H1 (cell line): ENCODE results near the gene MDK. TPM values are rescaled to one million over a fixed set of nuclear protein-coding genes. Genes with fewer than 3 reads are reported as not detected.
A peak's percentile ranks its signal among the peaks of the same experiment; 100 is the strongest.

Source experiments
- CTCF ChIA-PET: fragments of 300-600 bp; sonication (Branson Sonifier 250); formaldehyde crosslinking; loops from one replicate; lab custom pipeline; 2021; ENCODE audit not compliant: partially characterized antibody; lab: Charles Lee
- POLR2A ChIA-PET: fragments of 300-600 bp; sonication (Branson Sonifier 250); formaldehyde crosslinking; loops from one replicate; lab custom pipeline; 2021; ENCODE audit warnings: inconsistent platforms; ENCODE audit not compliant: partially characterized antibody; lab: Charles Lee
- DNase-seq, 2 experiments: peaks; one replicate each; pipeline versions ENCODE4 v3.0.0 to v3.0.0-alpha.2; 2010 to 2022; ENCODE audit warnings: low spot score in 2 of 2, low read depth in 1 of 2, mixed read lengths in 1 of 2
- FAIRE-seq: peaks from 2 replicates; lab custom pipeline; 2011; peaks lifted over from hg19 to GRCh38; lab: Jason Lieb, UNC
- H2AFZ ChIP-seq: 2 replicates; pipeline ENCODE4 v1.8.1; 2012; ENCODE audit warnings: low read length, inconsistent platforms
- H2AK5ac ChIP-seq: 2 replicates; pipeline ENCODE4 v1.6.1; 2013; ENCODE audit warnings: low read depth, low read length
- H2BK120ac ChIP-seq: replicated peaks from 2 replicates; pipeline ENCODE3; 2013; ENCODE audit warnings: low read depth, low read length, inconsistent platforms
- H2BK12ac ChIP-seq: 2 replicates; pipeline ENCODE4 v1.6.1; 2013; ENCODE audit warnings: low read depth, low read length
- H2BK15ac ChIP-seq: 2 replicates; pipeline ENCODE4 v1.6.1; 2013; ENCODE audit warnings: low read length
- H2BK20ac ChIP-seq: 2 replicates; pipeline ENCODE4 v1.6.1; 2013; ENCODE audit warnings: low read length
- H2BK5ac ChIP-seq: 2 replicates; pipeline ENCODE4 v1.6.1; 2013; ENCODE audit warnings: low read depth, low read length
- H3K14ac ChIP-seq: 2 replicates; pipeline ENCODE4 v1.6.1; 2013; ENCODE audit warnings: inconsistent platforms; ENCODE audit not compliant: insufficient read length
- H3K18ac ChIP-seq: 2 replicates; pipeline ENCODE4 v1.6.1; 2013; ENCODE audit warnings: low read length; ENCODE audit errors: extremely low read depth
- H3K23ac ChIP-seq: 2 replicates; pipeline ENCODE4 v1.6.1; 2013; ENCODE audit warnings: inconsistent platforms; ENCODE audit not compliant: insufficient read length
- H3K23me2 ChIP-seq: 2 replicates; pipeline ENCODE4 v1.6.1; 2013; ENCODE audit warnings: low read depth, low read length
- H3K27ac ChIP-seq: 2 replicates; pipeline ENCODE4 v1.6.1; 2011; ENCODE audit warnings: low read depth, low read length, inconsistent platforms
- H3K27me3 ChIP-seq, 4 experiments: replicated peaks in 1 of 4; 1 replicate in 1 of 4; 2 replicates in 3 of 4; pipeline versions ENCODE4 v1.6.1 to v1.8.1; 2011 to 2013; ENCODE audit warnings: low read length in 3 of 4, mild to moderate bottlenecking in 3 of 4, inconsistent platforms in 2 of 4, mixed read lengths in 2 of 4, moderate library complexity in 1 of 4; ENCODE audit not compliant: control insufficient read depth in 3 of 4, insufficient read depth in 3 of 4; ENCODE audit errors: extremely low read depth in 1 of 4
- H3K36me3 ChIP-seq, 4 experiments: 2 replicates each; pipeline versions ENCODE4 v1.6.1 to v1.8.1; 2011 to 2013; ENCODE audit warnings: mild to moderate bottlenecking in 4 of 4, low read length in 3 of 4, moderate library complexity in 2 of 4, control low read depth in 1 of 4, inconsistent platforms in 1 of 4; ENCODE audit not compliant: insufficient read depth in 4 of 4, control insufficient read depth in 2 of 4
- H3K4ac ChIP-seq: replicated peaks from 2 replicates; pipeline ENCODE3; 2013; ENCODE audit warnings: low read length, low read depth, mixed read lengths, inconsistent platforms; ENCODE audit not compliant: insufficient read length
- H3K4me1 ChIP-seq, 4 experiments: replicated peaks in 1 of 4; 1 replicate in 1 of 4; 2 replicates in 3 of 4; pipeline versions ENCODE4 v1.6.1 to v1.8.1; 2011 to 2013; ENCODE audit warnings: low read length in 3 of 4, inconsistent platforms in 2 of 4, mixed read lengths in 1 of 4; ENCODE audit not compliant: insufficient read depth in 4 of 4, control insufficient read depth in 3 of 4
- H3K4me2 ChIP-seq, 2 experiments: 2 replicates each; pipeline versions ENCODE4 v1.6.1 to v1.8.1; 2011 to 2013; ENCODE audit warnings: low read depth in 2 of 2, low read length in 2 of 2, control low read depth in 1 of 2, inconsistent platforms in 1 of 2, mild to moderate bottlenecking in 1 of 2; ENCODE audit not compliant: insufficient read depth in 1 of 2
- H3K4me3 ChIP-seq, 4 experiments: fragments of 200-600, 300-600 bp in 1 of 4; sonication (generic), shearing (Covaris generic), sonication (Bioruptor Twin) in 1 of 4; 2 replicates each; pipeline versions ENCODE4 v1.5.1 to v1.8.1; 2011 to 2016; ENCODE audit warnings: low read length in 4 of 4, low read depth in 3 of 4, control low read depth in 2 of 4, inconsistent platforms in 2 of 4, mild to moderate bottlenecking in 2 of 4, mixed read lengths in 1 of 4, moderate library complexity in 1 of 4; ENCODE audit not compliant: insufficient read depth in 2 of 4; ENCODE audit errors: extremely low read depth in 1 of 4
- H3K56ac ChIP-seq: replicated peaks from 2 replicates; pipeline ENCODE3; 2013; ENCODE audit warnings: low read depth, mild to moderate bottlenecking, mixed read lengths, low read length, inconsistent platforms; ENCODE audit not compliant: insufficient read length
- H3K79me1 ChIP-seq: 2 replicates; pipeline ENCODE4 v1.6.1; 2013; ENCODE audit warnings: low read depth, low read length, control low read depth
- H3K79me2 ChIP-seq, 2 experiments: 2 replicates each; pipeline versions ENCODE4 v1.6.1 to v1.8.1; 2012 to 2013; ENCODE audit warnings: low read length in 2 of 2, mild to moderate bottlenecking in 2 of 2, inconsistent platforms in 1 of 2; ENCODE audit not compliant: insufficient read depth in 2 of 2, control insufficient read depth in 1 of 2
- H3K9ac ChIP-seq, 4 experiments: replicated peaks in 1 of 4; 1 replicate in 1 of 4; 2 replicates in 3 of 4; pipeline versions ENCODE4 v1.6.1 to v1.8.1; 2011 to 2013; ENCODE audit warnings: low read depth in 3 of 4, low read length in 3 of 4, control low read depth in 2 of 4, mild to moderate bottlenecking in 2 of 4, moderate library complexity in 2 of 4, inconsistent platforms in 1 of 4; ENCODE audit errors: extremely low read depth in 1 of 4
- H3K9me3 ChIP-seq, 2 experiments: 2 replicates each; pipeline versions ENCODE4 v1.6.1 to v1.8.1; 2012 to 2013; ENCODE audit warnings: mild to moderate bottlenecking in 2 of 2, moderate library complexity in 2 of 2, control low read depth in 1 of 2, inconsistent platforms in 1 of 2, low read depth in 1 of 2, low read length in 1 of 2, mixed read lengths in 1 of 2; ENCODE audit not compliant: insufficient read depth in 2 of 2
- H4K20me1 ChIP-seq, 2 experiments: replicated peaks in 1 of 2; 2 replicates each; pipeline versions ENCODE3 to v1.8.1; 2011 to 2013; ENCODE audit warnings: inconsistent platforms in 2 of 2, low read length in 2 of 2, mild to moderate bottlenecking in 1 of 2; ENCODE audit not compliant: insufficient read depth in 2 of 2, control insufficient read depth in 1 of 2
- H4K5ac ChIP-seq: 2 replicates; pipeline ENCODE4 v1.6.1; 2013; ENCODE audit warnings: low read length, low read depth, mixed read lengths, inconsistent platforms; ENCODE audit not compliant: insufficient read length
- H4K8ac ChIP-seq: 2 replicates; pipeline ENCODE4 v1.8.0; 2013; ENCODE audit warnings: mild to moderate bottlenecking, moderate library complexity, low read length, inconsistent platforms; ENCODE audit not compliant: insufficient read depth; ENCODE audit errors: extremely low read depth
- H4K91ac ChIP-seq: replicated peaks from 2 replicates; pipeline ENCODE3; 2013; ENCODE audit warnings: low read length, mixed read lengths, inconsistent platforms; ENCODE audit not compliant: insufficient read length
- ASH2L ChIP-seq: fragments of 200-600, 300-600 bp; sonication (generic); IDR thresholded peaks from one replicate; pipeline ENCODE4 v1.7.1; 2017; ENCODE audit warnings: low read length
- BACH1 ChIP-seq: IDR thresholded peaks from 2 replicates; pipeline ENCODE4 v1.6.1; 2012; ENCODE audit warnings: low read length, improper control_type of control experiment
- E2F6 ChIP-seq: IDR thresholded peaks from 2 replicates; pipeline ENCODE4 v1.6.1; 2012; ENCODE audit warnings: inconsistent platforms
- JUND ChIP-seq: IDR thresholded peaks from 2 replicates; pipeline ENCODE4 v1.6.1; 2011; ENCODE audit warnings: mild to moderate bottlenecking, improper control_type of control experiment, low read length
- POLR2AphosphoS5 ChIP-seq: IDR thresholded peaks from 2 replicates; pipeline ENCODE4 v1.6.1; 2011; ENCODE audit warnings: low read depth, low read length
- RXRA ChIP-seq: IDR thresholded peaks from 2 replicates; pipeline ENCODE4 v1.6.1; 2011; ENCODE audit warnings: low read depth, mild to moderate bottlenecking, low read length, moderate library complexity; ENCODE audit not compliant: insufficient read depth
- SIN3A ChIP-seq, 2 experiments: IDR thresholded peaks in 1 of 2; conservative IDR thresholded peaks in 1 of 2; 2 replicates each; pipeline ENCODE4 v1.6.1; 2011 to 2012; ENCODE audit warnings: low read length in 2 of 2, improper control_type of control experiment in 1 of 2, low read depth in 1 of 2, mild to moderate bottlenecking in 1 of 2
- SIRT6 ChIP-seq: IDR thresholded peaks from one replicate; pipeline ENCODE4 v1.7.1; 2012; ENCODE audit warnings: low read length, inconsistent platforms
- SP2 ChIP-seq: IDR thresholded peaks from 2 replicates; pipeline ENCODE4 v1.6.1; 2012; ENCODE audit warnings: mild to moderate bottlenecking, low read length, inconsistent platforms
- ZNF274 ChIP-seq: IDR thresholded peaks from 2 replicates; pipeline ENCODE4 v1.7.0; 2012; ENCODE audit warnings: low read length, borderline replicate concordance; ENCODE audit errors: extremely low read depth
- WGBS, 2 experiments: shearing (Covaris generic) in 1 of 2; methylation state at CpG; one replicate each; pipeline versions ENCODE4 v1.1.6 to v1.1.7; 2013 to 2015; ENCODE audit warnings: low lambda C conversion rate in 2 of 2, mixed read lengths in 2 of 2, inconsistent platforms in 1 of 2, low coverage in 1 of 2, missing lambda C conversion rate in 1 of 2; ENCODE audit not compliant: insufficient replicate concordance in 2 of 2, insufficient coverage in 1 of 2, insufficient read length in 1 of 2; ENCODE audit errors: extremely low coverage in 1 of 2, missing lambda C conversion rate in 1 of 2; 5-methylcytosine and 5-hydroxymethylcytosine counted together
- polyA plus RNA-seq, 7 experiments: library from polyadenylated mRNA; depleted of rRNA in 3 of 7; stranded (reverse) in 5 of 7; unstranded in 2 of 7; fragments of >200 nt in 5 of 7; fragments of 200-250 nt in 2 of 7; gene quantifications; 1 replicate in 5 of 7; 2 replicates in 1 of 7; 4 replicates in 1 of 7; pipeline versions ENCODE4 v1.2.1 to v1.2.3, GENCODE V29; 2011 to 2013; ENCODE audit warnings: missing spikeins in 2 of 7, mixed read lengths in 2 of 7
- total RNA-seq: library from RNA; stranded (reverse); fragmentation: NEBNext Ultra II Directional; extraction: Animal tissue kit (Norgen Biotek cat#: 25700); gene quantifications from 2 replicates; pipeline ENCODE4 v1.2.1, GENCODE V29; 2021
- TF ChIP-seq, protein P1 (sequence below): IDR thresholded peaks from 2 replicates; pipeline ENCODE4 v1.6.1; 2011; ENCODE audit warnings: low read length, improper control_type of control experiment

MDK gene
- total and polyA plus RNA-seq, 2 of the 8 experiments (the other 6 are each of a cell fraction or from before 2014, with no cell fraction given): 309 to 606 TPM

- Histone ChIP-seq H4K91ac (no peak overlapping the region), H3K27ac (no peak overlapping the region), H3K14ac (no peak overlapping the region), H3K18ac (no peak overlapping the region), H2BK20ac (peak overlapping the region; percentile 73), H4K5ac (no peak overlapping the region), H3K27me3 (peaks cover 14 to 44% (median 39%) of the 10 kb centered on the region in 4 experiments), H3K4me3 (peak overlapping the region; percentile 44 to 62 (median 55); a peak in 7 of 8 replicates), H2AK5ac (peak overlapping the region; percentile 29; the same call in 1 of the 2 replicates), H3K56ac (no peak overlapping the region), H3K79me1 (no peaks in the 10 kb centered on the region), H3K4ac (no peak overlapping the region), H2BK15ac (peak overlapping the region; percentile 75), H3K9ac (no peak overlapping the region), H4K20me1 (no peaks in the 10 kb centered on the region), H3K4me2 (peak overlapping the region; percentile 62 to 79), H4K8ac (no peak overlapping the region), H2AFZ (no peak overlapping the region), H3K9me3 (no peaks in the 10 kb centered on the region), H3K36me3 (no peaks in the 10 kb centered on the region), H2BK120ac (no peak overlapping the region), H3K23ac (no peak overlapping the region), H2BK12ac (peak overlapping the region; percentile 65; the same call in 1 of the 2 replicates), H3K79me2 (no peaks in the 10 kb centered on the region), H2BK5ac (no peak overlapping the region), H3K4me1 (peaks cover 4 to 42% (median 28%) of the 10 kb centered on the region in 4 experiments), H3K23me2 (peaks cover 8% of the 10 kb centered on the region; the same call in 1 of the 2 replicates)
- ChIA-PET POLR2A (interaction anchor here (0.6 to 3.2 kb wide), 8 partner anchors 13 to 202 kb away, joined by 3 to 15 read pairs (median 6); partner anchors contain the start of gene DGKZ), CTCF (interaction anchor here (1.0 to 42.5 kb wide), 7 partner anchors 17 to 197 kb away, joined by 3 to 1004 read pairs (median 4); partner anchors contain the start of genes DGKZ and MDK)
- DNase-seq (no peak), FAIRE-seq (no peak)
- 18% methylated on average over 8 of the region's 8 CpGs; no CpG with 5 or more reads in 1 of the 2 experiments for WGBS, 2 experiments
- TF ChIP-seq POLR2AphosphoS5: no peak
- TF ChIP-seq BACH1: no peak
- TF ChIP-seq SP2: no peak
- TF ChIP-seq SIN3A (conservative IDR thresholded peaks at IDR 0.05 in 1 of 2, IDR thresholded peaks at IDR 0.05 in 1 of 2; ENCODE audit: low read depth in 1 of 2, low read length in 2 of 2): no peak
- no peak for TF ChIP-seq ZNF274
- no peak for TF ChIP-seq E2F6
- no peak for TF ChIP-seq RXRA
- TF ChIP-seq JUND: no peak
- no peak for TF ChIP-seq ASH2L
- no peak for TF ChIP-seq SIRT6
- TF ChIP-seq, protein P1, sequence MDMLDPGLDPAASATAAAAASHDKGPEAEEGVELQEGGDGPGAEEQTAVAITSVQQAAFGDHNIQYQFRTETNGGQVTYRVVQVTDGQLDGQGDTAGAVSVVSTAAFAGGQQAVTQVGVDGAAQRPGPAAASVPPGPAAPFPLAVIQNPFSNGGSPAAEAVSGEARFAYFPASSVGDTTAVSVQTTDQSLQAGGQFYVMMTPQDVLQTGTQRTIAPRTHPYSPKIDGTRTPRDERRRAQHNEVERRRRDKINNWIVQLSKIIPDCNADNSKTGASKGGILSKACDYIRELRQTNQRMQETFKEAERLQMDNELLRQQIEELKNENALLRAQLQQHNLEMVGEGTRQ: no peak
Observed at GRCh38 chr11:46332093-46332567, 49.3 kb upstream of the MDK start.
